SH-SY5Y (cell line): ENCODE results near the gene ZSWIM6.

ENCODE experiments used
- GATA2 ChIP-seq: IDR thresholded peaks from 2 replicates; pipeline ENCODE4 v1.6.1; 2011; ENCODE audit warnings: mild to moderate bottlenecking, low read depth, low read length
- GATA3 ChIP-seq: IDR thresholded peaks from 2 replicates; pipeline ENCODE4 v1.6.1; 2011; ENCODE audit warnings: low read depth, mild to moderate bottlenecking, low read length, moderate library complexity

DNA sequence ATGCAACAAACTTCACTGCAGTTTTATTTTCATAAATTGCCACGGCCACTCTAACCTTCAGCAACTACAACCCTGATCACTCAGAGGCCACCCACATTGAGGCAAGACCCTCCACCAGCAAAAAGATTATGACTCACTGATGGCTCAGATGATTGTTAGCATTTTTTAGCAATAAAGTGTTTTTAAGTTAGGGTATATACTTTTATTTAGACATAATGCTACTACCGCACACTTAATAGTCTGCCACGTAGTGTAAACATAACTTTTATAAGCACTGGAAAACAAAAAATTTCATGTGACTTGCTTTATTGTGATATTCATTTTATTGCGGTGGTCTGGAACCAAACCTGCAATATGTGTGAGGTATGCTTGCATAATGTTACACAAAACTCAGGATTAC lies 257.9 kb downstream of the ZSWIM6 start:
- TF ChIP-seq GATA3 (no peak), GATA2 (no peak)
